KMS-11 (cell line): ENCODE data around the gene SLC5A6.

ENCODE experiments used
- H2AFZ ChIP-seq: fragments of 200-600 bp; sonication (generic); 2 replicates; pipeline ENCODE4 v1.6.1; 2016; ENCODE audit warnings: antibody characterized with exemption, mixed run types, low read depth
- H3K27ac ChIP-seq: fragments of 200-600 bp; sonication (generic); 2 replicates; pipeline ENCODE4 v1.6.1; 2016; ENCODE audit warnings: mild to moderate bottlenecking, mixed run types
- H3K27me3 ChIP-seq: fragments of 200-600 bp; sonication (generic); 2 replicates; pipeline ENCODE4 v1.6.1; 2017; ENCODE audit warnings: mild to moderate bottlenecking, low read depth, mixed run types, moderate library complexity; ENCODE audit not compliant: insufficient read depth
- H3K36me3 ChIP-seq: fragments of 200-600 bp; sonication (generic); 2 replicates; pipeline ENCODE4 v1.6.1; 2017; ENCODE audit warnings: mild to moderate bottlenecking, mixed run types; ENCODE audit not compliant: insufficient read depth
- H3K4me1 ChIP-seq: fragments of 200-600 bp; sonication (generic); 2 replicates; pipeline ENCODE4 v1.6.1; 2016; ENCODE audit warnings: mild to moderate bottlenecking, low read depth, mixed run types; ENCODE audit not compliant: poor library complexity, severe bottlenecking
- H3K4me2 ChIP-seq: fragments of 200-600 bp; sonication (generic); 2 replicates; pipeline ENCODE4 v1.7.0; 2016; ENCODE audit warnings: mild to moderate bottlenecking, mixed run types
- H3K4me3 ChIP-seq: fragments of 200-600 bp; sonication (generic); IDR thresholded peaks from 2 replicates; pipeline ENCODE4 v1.6.1; 2017; ENCODE audit warnings: low read depth, low read length, mixed read lengths; ENCODE audit not compliant: insufficient read depth
- H3K79me2 ChIP-seq: fragments of 200-600 bp; sonication (generic); 2 replicates; pipeline ENCODE4 v1.6.1; 2016; ENCODE audit warnings: low read depth, mixed run types; ENCODE audit not compliant: insufficient read depth
- H3K9ac ChIP-seq: fragments of 200-600 bp; sonication (generic); 2 replicates; pipeline ENCODE4 v1.6.1; 2016; ENCODE audit warnings: mild to moderate bottlenecking, mixed run types
- H4K20me1 ChIP-seq: fragments of 200-600 bp; sonication (generic); 2 replicates; pipeline ENCODE4 v1.6.1; 2016; ENCODE audit warnings: mild to moderate bottlenecking, mixed run types; ENCODE audit not compliant: insufficient read depth
- CTCF ChIP-seq: fragments of 200-600 bp; sonication (generic); conservative IDR thresholded peaks from 2 replicates; pipeline ENCODE4 v1.6.1; 2017; ENCODE audit warnings: low read depth, mild to moderate bottlenecking, antibody characterized with exemption, low read length, moderate library complexity, mixed read lengths

SLC5A6 gene

GRCh38 chr2:27255660-27256059 is 43.6 kb upstream of the SLC5A6 start:
- no peak overlapping the region for H3K27ac ChIP-seq
- H3K27me3 ChIP-seq = peaks cover 38% of the 10 kb centered on the region
- no peaks in the 10 kb centered on the region for H3K4me1 ChIP-seq
- no peak overlapping the region for H3K9ac ChIP-seq
- no peaks in the 10 kb centered on the region for H3K36me3 ChIP-seq
- H2AFZ ChIP-seq = no peak overlapping the region
- H3K79me2 ChIP-seq = no peaks in the 10 kb centered on the region
- TF ChIP-seq CTCF = no peak
- no peak overlapping the region for H3K4me2 ChIP-seq
- H4K20me1 ChIP-seq = no peaks in the 10 kb centered on the region
- no peak overlapping the region for H3K4me3 ChIP-seq

- no peak overlapping the region for H2AFZ ChIP-seq
- H3K27ac ChIP-seq = no peak overlapping the region
- TF ChIP-seq CTCF = no peak
- no peak overlapping the region for H3K4me2 ChIP-seq
- peaks cover 33% of the 10 kb centered on the region for H3K27me3 ChIP-seq
- no peaks in the 10 kb centered on the region for H3K36me3 ChIP-seq
- H3K4me1 ChIP-seq = no peaks in the 10 kb centered on the region
- no peaks in the 10 kb centered on the region for H4K20me1 ChIP-seq
- H3K79me2 ChIP-seq = no peaks in the 10 kb centered on the region
- H3K9ac ChIP-seq = no peak overlapping the region
- no peak overlapping the region for H3K4me3 ChIP-seq
These were observed 43.1 kb upstream of the SLC5A6 start for GRCh38 chr2:27255187-27255586.

- no peak overlapping the region for H3K9ac ChIP-seq
- H3K4me3 ChIP-seq = no peak overlapping the region
- H3K79me2 ChIP-seq = no peaks in the 10 kb centered on the region
- no peaks in the 10 kb centered on the region for H3K4me1 ChIP-seq
- TF ChIP-seq CTCF = no peak
- H4K20me1 ChIP-seq = no peaks in the 10 kb centered on the region
- H3K27me3 ChIP-seq = peaks cover 20% of the 10 kb centered on the region
- no peak overlapping the region for H2AFZ ChIP-seq
- H3K4me2 ChIP-seq = no peak overlapping the region
- H3K27ac ChIP-seq = no peak overlapping the region
- H3K36me3 ChIP-seq = no peaks in the 10 kb centered on the region
These were observed 39.7 kb upstream of the SLC5A6 start for GRCh38 chr2:27251766-27252165.

- Histone ChIP-seq H2AFZ (no peak overlapping the region), H3K4me1 (no peaks in the 10 kb centered on the region), H3K27me3 (peaks cover 13% of the 10 kb centered on the region; the same call in 1 of the 2 replicates), H3K27ac (no peak overlapping the region), H3K4me3 (no peak overlapping the region), H3K4me2 (no peak overlapping the region), H3K79me2 (no peaks in the 10 kb centered on the region), H3K9ac (no peak overlapping the region), H3K36me3 (no peaks in the 10 kb centered on the region), H4K20me1 (no peaks in the 10 kb centered on the region)
- TF ChIP-seq CTCF = no peak
These were observed 38.7 kb upstream of the SLC5A6 start for GRCh38 chr2:27250652-27251379.
